ENCODE measurements around the gene OPTC. TPM values are rescaled to one million over a fixed set of nuclear protein-coding genes. Genes with fewer than 3 reads are reported as not detected.

The OPTC gene
- total and polyA plus RNA-seq, 2 of the 8 experiments (the other 6 are each of a cell fraction or from before 2014, with no cell fraction given), result 1.1 to 4.0 TPM

GRCh38 chr1:203490607-203491006 lies 3.3 kb upstream of the OPTC start:
- Histone ChIP-seq H3K79me2 (ENCODE audit: control insufficient read depth in 1 of 2, insufficient read depth in 2 of 2, low read length in 2 of 2) (no peaks in the 10 kb centered on the region), H3K36me3 (ENCODE audit: control insufficient read depth in 2 of 4, insufficient read depth in 4 of 4, low read length in 3 of 4) (no peaks in the 10 kb centered on the region), H3K9ac (replicated peaks in 1 of 4; ENCODE audit: extremely low read depth in 1 of 4, low read depth in 3 of 4, low read length in 3 of 4) (no peak overlapping the region), H3K4me1 (replicated peaks in 1 of 4; ENCODE audit: control insufficient read depth in 3 of 4, insufficient read depth in 4 of 4, low read length in 3 of 4) (peaks cover 0 to 19% (median 8%) of the 10 kb centered on the region in 4 experiments; a peak in 6 of 7 replicates), H2BK12ac (ENCODE audit: low read depth, low read length) (no peak overlapping the region), H3K56ac (replicated peaks; ENCODE audit: insufficient read length, low read depth, low read length) (no peak overlapping the region), H4K91ac (replicated peaks; ENCODE audit: insufficient read length, low read length) (no peak overlapping the region), H2BK120ac (replicated peaks; ENCODE audit: low read depth, low read length) (no peak overlapping the region), H3K79me1 (ENCODE audit: low read depth, low read length) (no peaks in the 10 kb centered on the region), H3K27ac (ENCODE audit: low read depth, low read length) (no peak overlapping the region), H3K9me3 (ENCODE audit: insufficient read depth in 2 of 2, low read depth in 1 of 2, low read length in 1 of 2) (no peaks in the 10 kb centered on the region), H2BK15ac (ENCODE audit: low read length) (no peak overlapping the region), H2BK20ac (ENCODE audit: low read length) (no peak overlapping the region; the same call in 1 of the 2 replicates), H3K14ac (ENCODE audit: insufficient read length) (no peak overlapping the region), H3K4me3 (ENCODE audit: extremely low read depth in 1 of 4, insufficient read depth in 2 of 4, low read depth in 3 of 4, low read length in 4 of 4) (no peak overlapping the region), H3K27me3 (replicated peaks in 1 of 4; ENCODE audit: control insufficient read depth in 3 of 4, extremely low read depth in 1 of 4, insufficient read depth in 3 of 4, low read length in 3 of 4) (no peaks in the 10 kb centered on the region; a peak in 1 of 7 replicates), H2AFZ (ENCODE audit: low read length) (no peak overlapping the region), H2BK5ac (ENCODE audit: low read depth, low read length) (no peak overlapping the region), H3K4ac (replicated peaks; ENCODE audit: insufficient read length, low read depth, low read length) (no peak overlapping the region), H2AK5ac (ENCODE audit: low read depth, low read length) (no peak overlapping the region), H3K23ac (ENCODE audit: insufficient read length) (no peak overlapping the region), H3K23me2 (ENCODE audit: low read depth, low read length) (no peaks in the 10 kb centered on the region), H3K4me2 (ENCODE audit: insufficient read depth in 1 of 2, low read depth in 2 of 2, low read length in 2 of 2) (no peak overlapping the region), H4K5ac (ENCODE audit: insufficient read length, low read depth, low read length) (no peak overlapping the region), H4K8ac (ENCODE audit: extremely low read depth, insufficient read depth, low read length) (no peak overlapping the region), H4K20me1 (replicated peaks in 1 of 2; ENCODE audit: control insufficient read depth in 1 of 2, insufficient read depth in 2 of 2, low read length in 2 of 2) (no peaks in the 10 kb centered on the region), H3K18ac (ENCODE audit: extremely low read depth, low read length) (no peak overlapping the region)
- no peak for DNase-seq (ENCODE audit: low read depth in 1 of 2, low spot score in 2 of 2)
- ChIA-PET CTCF (ENCODE audit: partially characterized antibody) (interaction anchor here (0.6 to 7.4 kb wide), 10 partner anchors 13 to 221 kb away, joined by 3 to 188 read pairs (median 4); partner anchors contain the start of gene PRELP), POLR2A (ENCODE audit: partially characterized antibody) (interaction anchor here (0.9 kb wide), 1 partner anchor 15 kb away, joined by 3 read pairs; the partner anchor contains the start of gene PRELP)
- WGBS, 2 experiments (ENCODE audit: extremely low coverage in 1 of 2, insufficient coverage in 1 of 2, insufficient read length in 1 of 2, insufficient replicate concordance in 2 of 2, low coverage in 1 of 2, low lambda C conversion rate in 2 of 2, missing lambda C conversion rate in 1 of 2), result 96% methylated on average over 9 of the region's 9 CpGs; no CpG with 5 or more reads in 1 of the 2 experiments
- no peak for FAIRE-seq
- TF ChIP-seq SAP30 (IDR thresholded peaks at IDR 0.05; ENCODE audit: insufficient read depth, insufficient replicate concordance, low read length) (no peak), SIN3A (conservative IDR thresholded peaks at IDR 0.05 in 1 of 2, IDR thresholded peaks at IDR 0.05 in 1 of 2; ENCODE audit: low read depth in 1 of 2, low read length in 2 of 2) (no peak), GABPA (IDR thresholded peaks at IDR 0.05; ENCODE audit: borderline replicate concordance, insufficient read depth, low read length) (no peak), TBP (IDR thresholded peaks at IDR 0.05; ENCODE audit: low read depth, low read length) (no peak), SP4 (IDR thresholded peaks at IDR 0.05; ENCODE audit: low read length) (no peak), GTF2F1 (IDR thresholded peaks at IDR 0.05; ENCODE audit: borderline replicate concordance, low read depth, low read length) (no peak)
- TF ChIP-seq, protein P1, sequence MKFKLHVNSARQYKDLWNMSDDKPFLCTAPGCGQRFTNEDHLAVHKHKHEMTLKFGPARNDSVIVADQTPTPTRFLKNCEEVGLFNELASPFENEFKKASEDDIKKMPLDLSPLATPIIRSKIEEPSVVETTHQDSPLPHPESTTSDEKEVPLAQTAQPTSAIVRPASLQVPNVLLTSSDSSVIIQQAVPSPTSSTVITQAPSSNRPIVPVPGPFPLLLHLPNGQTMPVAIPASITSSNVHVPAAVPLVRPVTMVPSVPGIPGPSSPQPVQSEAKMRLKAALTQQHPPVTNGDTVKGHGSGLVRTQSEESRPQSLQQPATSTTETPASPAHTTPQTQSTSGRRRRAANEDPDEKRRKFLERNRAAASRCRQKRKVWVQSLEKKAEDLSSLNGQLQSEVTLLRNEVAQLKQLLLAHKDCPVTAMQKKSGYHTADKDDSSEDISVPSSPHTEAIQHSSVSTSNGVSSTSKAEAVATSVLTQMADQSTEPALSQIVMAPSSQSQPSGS (IDR thresholded peaks at IDR 0.05; ENCODE audit: low read length), result no peak
